Measurements from ENCODE around the gene SLC22A2.

Gene SLC22A2

DNA sequence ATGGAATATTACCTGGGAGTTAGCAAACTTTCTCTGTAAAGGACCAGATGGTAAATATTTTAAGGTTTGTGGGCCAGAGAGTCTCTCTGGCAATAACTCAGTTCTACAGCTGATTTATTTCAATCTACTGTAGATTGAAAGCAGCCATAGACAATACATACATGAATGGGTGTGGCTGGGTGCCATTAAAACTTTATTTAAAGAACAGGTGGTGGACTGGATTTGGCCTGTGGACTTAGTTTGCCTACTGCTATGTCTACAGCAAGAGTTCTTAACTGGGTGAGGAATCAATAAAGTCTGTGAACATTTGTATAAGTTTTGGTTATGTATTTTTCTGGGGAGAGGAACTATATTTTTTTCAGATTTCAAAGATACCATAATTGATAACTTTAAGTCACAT, 55.1 kb downstream of the SLC22A2 start:
- no peak for FAIRE-seq

DNA sequence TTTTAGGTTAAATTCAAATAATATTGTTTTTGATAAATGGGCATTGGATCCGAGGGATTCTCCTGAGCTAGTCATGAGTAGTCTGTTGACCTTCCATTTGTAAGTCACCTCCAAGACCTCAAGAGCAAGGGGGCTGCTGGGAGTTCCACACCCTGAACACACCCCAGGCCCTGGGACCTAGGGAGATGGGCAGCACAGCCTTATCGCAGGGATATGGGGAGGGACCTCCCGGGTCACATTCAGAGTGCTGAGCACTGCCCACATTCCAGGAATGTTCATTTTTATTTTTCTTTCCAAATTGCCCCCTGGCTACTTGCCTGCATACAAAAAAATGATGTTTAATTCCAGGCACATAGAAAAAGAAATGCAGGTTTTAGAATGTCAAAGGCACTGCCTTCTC, 55.5 kb downstream of the SLC22A2 start:
- no peak for FAIRE-seq

DNA sequence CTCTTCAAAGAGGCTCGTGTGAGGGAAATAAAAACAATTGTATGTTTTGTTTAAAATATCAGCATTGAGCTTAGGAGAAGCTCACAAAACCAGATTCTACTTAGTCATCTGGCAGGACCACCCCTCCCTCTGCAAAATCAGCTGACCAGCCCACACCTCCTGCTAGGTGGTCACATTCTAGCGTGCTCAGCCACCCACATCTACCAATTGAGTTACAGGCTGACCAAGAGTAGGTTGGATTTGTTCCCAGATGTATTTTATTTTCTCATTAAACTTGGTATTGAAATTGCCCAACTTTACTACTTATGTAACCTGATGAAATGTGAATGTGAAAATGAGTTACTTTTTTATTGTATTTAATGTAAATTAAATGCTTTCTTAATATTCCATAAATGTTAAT, 56.2 kb downstream of the SLC22A2 start:
- no peak for FAIRE-seq

DNA sequence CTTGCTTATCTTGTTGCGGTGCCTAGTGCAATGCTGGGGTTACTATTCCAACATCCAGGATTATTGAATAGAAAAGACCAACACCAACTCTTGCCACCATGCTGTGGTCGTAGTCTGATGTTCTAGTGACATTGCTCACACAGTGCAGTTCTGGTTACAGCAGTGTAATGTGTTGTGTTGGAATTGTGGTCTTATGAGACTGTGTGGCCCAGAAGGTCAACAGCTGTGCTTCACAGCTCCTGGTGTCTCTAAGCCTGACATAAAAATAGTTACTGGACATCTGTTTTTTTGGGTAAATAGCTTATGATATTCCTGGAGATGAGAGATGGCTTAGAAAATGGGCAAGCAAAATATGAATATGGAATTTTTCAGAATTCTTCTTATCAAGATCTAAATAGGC, 57.6 kb downstream of the SLC22A2 start:
- FAIRE-seq = no peak

DNA sequence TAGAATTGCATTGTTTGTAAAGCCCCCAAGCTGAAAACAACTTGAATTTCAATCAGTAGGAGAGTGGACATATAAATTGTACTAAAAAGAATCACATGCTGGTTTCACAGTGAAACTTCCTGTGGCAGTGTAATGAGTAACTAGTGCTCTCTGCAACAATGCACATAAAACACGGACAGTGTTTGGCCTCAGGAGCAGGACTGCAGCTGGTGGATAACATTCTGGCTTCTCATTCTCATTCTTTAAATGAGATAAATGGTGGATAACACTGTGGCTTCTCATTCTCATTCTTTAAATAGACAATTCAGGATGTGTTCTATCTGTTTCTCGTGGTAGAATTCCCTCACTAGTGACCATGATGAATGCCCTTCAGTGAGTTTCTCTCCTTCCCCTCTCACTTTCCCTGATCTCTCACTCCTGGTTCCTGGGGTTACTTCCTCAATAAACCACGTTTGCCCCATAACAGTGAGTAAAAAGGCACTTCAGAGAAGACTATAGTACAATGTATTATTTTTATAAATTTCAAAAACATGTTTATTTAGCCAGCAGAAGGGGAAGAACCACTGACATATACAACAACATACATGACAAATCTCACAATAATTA, 59.9 kb downstream of the SLC22A2 start:
- FAIRE-seq = no peak

DNA sequence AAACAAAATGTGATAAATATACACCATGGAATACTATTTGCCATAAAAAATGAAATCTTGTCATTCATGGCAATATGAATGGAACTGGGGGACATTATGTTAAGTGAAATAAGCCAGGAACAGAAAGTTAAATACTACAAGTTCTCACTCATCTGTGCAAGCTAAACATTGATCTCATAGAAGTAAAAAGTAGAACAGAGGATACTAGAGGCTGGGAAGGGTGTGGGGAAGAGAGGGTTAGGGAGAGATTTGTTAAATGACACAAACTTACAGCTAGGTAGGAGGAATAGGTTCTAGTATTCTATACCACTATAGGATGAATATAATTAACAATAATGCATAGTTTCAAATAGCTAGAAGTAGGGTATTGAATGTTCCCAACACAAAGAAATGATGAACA, 61.0 kb downstream of the SLC22A2 start:
- no peak for FAIRE-seq

DNA sequence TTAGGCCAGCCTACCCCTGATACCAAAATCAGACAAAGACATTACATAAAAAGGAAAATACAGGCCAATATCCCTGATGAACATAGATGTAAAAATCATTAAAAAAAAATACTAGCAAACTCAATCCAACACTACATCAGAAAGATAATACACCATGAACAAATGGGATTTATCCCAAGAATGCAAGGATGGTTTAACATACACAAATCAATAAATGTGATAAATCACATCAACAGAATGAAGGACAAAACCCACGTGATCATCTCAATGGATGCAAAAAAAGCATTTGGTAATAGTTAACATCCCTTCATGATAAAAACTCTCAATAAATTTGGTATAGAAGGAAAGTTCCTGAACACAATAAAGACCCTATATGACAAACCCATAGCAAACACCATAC, 63.8 kb downstream of the SLC22A2 start:
- FAIRE-seq = no peak

DNA sequence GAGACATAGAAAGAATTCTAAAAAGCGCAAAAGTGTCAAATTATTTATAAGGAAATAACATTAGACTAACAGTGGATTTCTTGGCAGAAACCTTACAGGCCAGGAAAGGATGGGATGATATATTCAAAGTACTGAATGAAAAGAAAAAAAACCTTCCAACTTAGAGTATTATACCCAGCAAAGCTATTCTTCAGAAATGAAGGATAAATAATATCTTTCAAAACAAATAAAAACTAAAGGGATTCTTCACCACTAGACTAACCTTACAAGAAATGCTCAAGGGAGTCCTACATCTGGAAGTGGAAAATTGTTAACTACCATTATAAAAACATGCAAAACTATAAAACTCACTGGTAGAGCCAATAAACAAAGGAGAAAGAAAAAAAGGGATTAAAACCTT, 65.8 kb downstream of the SLC22A2 start:
- FAIRE-seq = no peak

DNA sequence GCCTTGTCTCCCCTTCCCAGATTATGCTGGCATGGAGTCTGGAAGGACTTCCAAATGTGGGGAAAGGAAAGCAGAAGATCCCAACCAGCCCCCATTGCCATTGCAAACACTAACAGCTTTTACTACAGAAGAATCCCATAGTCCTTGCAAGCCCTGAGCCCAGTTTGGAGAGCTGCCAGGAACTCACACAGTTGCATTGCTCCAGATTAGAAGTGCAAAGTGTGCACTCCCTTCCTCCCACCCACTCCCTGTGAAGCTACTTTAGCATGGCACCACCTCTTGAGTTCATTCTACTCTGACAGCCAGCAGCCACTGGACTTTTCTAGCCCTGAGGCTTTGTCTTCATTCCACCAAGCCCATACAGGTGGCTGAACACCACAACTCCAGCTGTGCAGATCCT, 67.6 kb downstream of the SLC22A2 start:
- no peak for FAIRE-seq

DNA sequence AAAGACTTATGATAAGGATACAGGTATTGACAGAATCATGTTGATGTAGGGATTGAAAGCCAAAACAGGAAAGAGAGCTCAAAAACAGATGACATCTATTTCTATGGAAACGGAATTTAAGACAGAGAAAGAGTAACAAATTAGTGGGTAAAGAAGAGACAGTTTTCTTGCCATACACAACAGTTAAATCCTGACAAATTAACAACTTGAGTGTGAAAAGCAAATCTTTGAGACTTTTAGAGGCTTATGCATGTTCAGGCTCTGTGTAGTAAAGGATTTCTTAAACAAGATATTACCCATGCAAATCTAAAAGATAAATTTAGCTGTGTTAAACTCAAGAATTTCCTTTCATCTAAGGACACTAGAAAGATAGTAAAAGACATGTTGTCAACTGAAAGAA, 68.5 kb downstream of the SLC22A2 start:
- no peak for FAIRE-seq

DNA sequence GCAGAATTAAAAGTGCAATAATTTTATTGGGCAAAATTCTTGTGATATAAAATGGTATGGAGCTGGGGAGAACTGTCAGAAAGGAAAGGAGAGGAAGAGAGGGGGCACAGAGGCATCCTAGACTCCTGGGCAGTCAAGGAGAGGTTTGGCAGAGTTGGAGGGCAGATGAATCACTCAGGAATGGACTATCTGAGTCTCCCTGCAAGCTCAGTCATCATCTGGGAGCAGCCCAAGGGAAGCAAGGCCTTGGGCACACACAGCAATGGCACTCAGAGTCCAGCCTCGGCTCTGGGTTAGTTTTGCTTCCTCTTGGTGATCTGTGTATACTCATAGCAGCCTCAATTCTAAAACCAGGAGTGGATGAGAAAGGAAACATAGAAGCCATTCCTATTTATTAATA, 69.8 kb downstream of the SLC22A2 start:
- FAIRE-seq = no peak

DNA sequence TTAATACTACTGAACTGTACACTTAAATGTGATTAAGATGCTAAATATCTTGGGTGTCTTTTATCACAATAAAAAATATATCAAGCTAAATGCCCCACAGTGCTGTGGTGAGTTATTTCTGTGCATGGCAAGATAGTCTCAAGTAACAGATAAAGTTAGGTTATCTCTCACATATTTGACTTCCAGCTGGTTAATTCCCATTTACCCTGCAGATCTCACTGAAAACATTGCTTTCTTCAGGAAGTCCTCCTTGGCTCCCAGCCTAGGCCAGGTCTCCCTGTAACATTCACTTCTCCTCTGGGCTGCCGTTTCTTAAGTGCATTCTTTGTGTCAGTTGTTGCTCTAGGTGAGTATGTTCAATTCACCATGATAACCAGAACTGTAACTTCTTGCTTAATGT, 77.9 kb downstream of the SLC22A2 start:
- no peak for FAIRE-seq

DNA sequence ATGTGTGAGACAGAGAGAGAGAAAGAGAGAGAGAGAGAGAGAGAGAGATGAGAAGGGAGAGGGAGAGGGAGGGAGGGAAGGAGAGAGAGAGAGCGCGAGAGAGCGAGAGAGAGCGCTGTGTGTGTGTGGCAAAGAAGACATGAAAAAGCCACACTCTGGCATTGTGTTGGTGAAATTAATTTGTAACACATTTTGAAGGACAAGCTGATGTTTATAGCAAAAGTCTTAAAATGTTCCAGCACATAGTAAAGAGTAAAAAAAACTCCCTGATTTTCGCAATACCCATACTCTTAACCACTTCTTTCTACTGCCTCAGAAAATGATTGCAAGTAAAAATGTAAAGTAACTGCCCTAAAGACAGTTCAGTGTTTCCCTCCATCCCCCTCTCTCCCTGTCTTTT, 80.3 kb downstream of the SLC22A2 start:
- no peak for FAIRE-seq

DNA sequence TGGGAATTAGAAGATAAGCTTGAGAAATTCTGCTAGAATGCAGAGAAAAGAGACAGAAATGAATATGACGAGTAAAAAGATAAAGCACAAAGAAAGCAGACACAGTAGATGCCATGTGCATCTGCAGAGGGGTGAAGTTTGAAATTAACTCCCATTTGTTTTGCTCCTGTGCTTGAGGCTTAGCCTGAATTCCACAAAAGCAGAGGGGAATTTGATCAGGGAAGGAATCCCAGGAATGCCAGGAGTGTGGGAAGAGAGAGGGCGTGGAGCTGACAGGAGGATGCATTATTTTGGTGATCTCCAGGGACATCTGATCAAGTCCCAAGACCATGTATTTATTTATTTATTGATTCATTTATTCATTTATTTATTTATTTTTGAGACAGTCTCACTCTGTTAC, 81.4 kb downstream of the SLC22A2 start:
- FAIRE-seq = no peak

DNA sequence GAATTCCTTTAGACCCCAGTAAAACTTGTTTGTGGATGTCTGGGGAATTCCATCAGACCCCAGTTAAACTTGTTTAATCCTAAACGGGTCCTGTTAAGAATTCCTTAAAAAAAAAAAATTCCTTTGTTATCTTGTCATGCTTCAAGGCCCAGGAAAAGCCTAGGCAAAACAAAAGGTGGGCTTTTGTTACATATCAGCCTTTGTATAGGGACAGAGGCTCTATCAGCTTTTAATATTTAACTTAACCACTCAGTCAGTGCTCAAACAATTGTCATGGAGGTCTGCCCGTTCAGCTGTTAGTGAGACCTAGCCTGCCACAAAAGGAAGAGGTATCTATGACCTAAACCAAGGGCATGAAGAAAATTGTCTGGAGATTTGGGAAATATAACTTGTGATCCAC, 83.9 kb downstream of the SLC22A2 start:
- FAIRE-seq = no peak

DNA sequence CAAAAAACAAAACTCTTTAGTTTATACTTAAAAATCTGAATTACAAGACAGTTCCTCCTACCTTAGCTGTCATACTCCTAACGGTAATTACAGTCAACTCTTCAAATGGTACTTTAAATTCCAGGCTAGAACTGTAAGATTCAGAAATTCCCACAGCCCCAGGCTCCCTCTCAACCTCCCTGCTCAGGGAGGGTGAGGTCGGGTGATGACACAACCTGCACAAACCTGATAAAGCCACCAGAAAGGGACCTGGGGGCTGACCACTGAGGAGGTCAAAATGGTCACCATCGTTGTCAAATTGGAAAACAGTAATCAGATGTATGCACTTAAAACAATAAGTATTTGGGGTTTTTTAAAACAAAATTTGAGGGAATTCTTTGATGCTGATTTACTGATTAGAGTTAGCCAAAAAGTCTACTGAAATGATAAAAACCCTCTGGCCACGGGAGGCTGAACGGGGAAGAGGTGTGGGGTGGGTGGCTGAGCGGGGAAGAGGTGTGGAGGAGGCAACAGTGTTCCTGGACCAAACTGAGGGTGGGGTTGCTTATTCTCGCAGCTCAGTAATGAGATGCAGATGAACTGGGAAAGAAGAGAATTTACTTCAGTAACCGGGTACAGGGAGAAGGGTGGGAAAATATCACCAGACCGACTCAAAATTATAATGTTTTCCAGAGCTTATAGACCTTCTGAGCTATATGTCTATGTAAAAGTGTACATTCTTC, 84.7 kb downstream of the SLC22A2 start:
- FAIRE-seq = no peak

DNA sequence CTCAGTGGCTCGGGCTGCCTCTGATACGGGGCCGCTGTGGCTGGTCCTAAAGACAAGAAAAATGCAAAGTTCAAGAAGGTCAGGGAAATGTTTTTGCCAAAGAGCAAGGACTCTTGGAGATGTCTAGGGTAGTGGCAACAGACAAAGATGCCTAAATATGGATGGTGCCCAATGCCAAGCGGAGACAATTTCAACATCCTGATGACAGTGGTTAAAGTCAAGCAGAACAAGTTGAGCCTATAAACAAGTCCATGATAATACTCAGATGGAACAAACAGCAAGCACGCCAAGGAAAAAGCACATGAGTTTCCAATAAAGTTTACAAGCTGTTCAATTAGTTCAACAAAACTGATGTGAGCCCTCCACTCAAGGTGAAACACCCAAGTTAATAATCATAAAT, 85.9 kb downstream of the SLC22A2 start:
- no peak for FAIRE-seq

DNA sequence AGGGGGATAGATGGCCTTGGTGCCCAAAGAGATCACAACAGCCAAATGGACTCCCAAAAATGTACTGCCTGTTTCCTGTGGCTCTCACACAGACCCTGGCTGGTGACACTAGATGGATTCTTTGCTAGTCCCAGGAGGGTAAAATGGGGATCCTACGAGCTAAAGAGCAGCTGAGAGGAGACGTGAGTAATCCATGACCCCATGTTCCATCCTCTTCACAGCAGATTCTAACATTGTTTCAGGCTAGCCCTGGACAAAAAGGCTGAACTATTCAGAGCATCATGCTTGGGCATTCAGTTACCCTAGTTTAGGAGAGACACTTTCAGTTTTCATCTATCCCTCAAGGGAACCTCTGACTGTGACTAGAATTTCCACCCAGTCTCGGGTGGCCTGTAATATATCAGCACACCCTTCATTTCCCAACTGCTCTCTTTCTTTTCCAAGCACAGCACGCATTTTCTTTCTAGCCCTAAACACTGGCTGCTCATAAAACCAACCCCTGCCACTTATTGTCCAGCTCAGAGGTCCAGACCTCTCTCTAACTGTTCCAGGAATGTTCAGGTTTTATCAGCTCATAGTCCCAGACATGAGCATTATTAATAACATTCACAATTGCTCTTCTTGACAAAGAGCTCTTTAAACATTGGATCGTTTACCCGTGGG, 88.5 kb downstream of the SLC22A2 start:
- no peak for FAIRE-seq

DNA sequence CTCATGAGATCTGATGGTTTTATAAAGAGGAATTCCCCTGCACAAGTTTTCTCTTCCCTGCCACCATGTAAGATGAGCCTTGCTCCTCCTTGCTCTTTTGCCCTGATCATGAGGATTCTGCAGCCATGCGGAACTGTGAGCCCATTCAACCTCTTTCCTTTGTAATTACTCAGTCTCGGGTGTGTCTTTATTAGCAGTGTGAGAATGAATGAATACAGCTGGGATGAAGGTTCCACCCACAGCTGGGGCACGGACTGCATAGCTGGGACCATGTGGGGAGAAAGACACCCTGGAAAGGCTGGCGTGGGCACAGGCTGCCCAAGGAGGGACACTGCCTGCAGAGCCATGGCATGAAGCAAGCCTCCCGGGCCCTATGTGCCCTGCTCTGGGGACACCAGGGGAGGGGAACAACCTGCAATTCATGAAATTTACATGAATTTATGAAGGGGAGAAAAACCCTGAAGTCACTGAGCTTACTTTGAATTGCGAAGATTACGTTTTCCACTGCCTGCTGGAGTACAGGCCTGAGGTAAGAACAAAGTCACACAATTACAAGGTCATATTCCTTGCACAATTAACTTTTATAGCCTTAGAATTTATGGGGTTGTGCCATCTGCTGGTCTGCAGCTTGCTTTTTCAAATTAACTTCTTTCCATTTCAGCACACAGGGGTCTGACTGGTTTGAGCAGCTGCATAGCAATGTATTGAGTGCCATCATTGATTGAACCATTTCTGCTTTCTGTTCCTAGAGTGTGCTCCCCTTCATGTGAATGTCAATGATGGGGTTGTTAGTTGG, 90.8 kb downstream of the SLC22A2 start:
- FAIRE-seq = no peak
